SU-DHL-6 (cell line): ENCODE measurements around the gene NAT14.

Source experiments
- EZH2phosphoT487 ChIP-seq: fragments of 200-600 bp; sonication (generic), shearing (Covaris generic); conservative IDR thresholded peaks from 2 replicates; pipeline ENCODE4 v1.6.1; 2018; ENCODE audit warnings: mild to moderate bottlenecking, antibody characterized with exemption, low read length, moderate library complexity, mixed read lengths
- TF ChIP-seq, protein P1 (sequence below): fragments of 200-600 bp; sonication (generic); IDR thresholded peaks from one replicate; pipeline ENCODE4 v1.5.1; 2017; ENCODE audit warnings: antibody characterized with exemption, mild to moderate bottlenecking, low read length, moderate library complexity; ENCODE audit not compliant: insufficient read depth, poor library complexity, severe bottlenecking

DNA sequence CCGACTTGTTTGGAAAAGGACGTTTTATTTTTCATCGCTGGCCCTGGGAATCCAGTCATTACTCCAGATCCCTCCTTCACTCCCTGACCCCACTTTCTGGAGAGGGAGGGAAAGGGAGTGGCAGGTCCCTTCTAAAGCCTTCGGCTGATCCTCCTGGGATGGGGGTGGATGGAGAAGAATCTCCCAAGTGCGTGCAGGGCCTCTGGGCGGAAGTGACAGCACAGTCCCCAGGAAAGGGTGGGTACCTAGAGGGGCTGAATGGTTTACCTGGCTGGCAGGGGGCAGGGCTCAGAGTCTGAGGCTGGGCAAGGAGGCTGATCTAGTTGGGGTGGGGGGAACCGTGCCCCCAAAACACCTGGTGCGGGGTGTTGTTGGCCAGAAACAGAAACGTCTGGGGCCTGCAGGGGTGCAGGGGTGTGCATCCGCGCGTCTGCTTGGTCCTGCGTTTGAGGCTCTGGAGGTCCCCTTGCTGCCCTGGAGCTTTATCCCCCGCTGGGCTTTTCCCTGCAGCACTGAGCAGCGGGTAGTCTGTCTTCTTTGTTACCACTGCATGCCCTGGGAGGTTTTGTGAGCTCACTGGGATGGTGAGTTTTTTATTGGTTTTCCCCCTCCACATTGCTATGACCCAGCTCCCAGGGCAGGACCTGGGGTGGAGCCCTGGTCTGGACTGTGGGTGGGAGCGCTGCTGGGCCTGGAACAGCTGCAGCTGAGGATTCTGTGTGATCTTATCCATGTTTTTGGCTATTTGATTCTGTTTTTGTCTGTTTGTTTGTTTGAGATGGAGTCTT is 11.6 kb upstream of the NAT14 start:
- TF ChIP-seq, protein P1, sequence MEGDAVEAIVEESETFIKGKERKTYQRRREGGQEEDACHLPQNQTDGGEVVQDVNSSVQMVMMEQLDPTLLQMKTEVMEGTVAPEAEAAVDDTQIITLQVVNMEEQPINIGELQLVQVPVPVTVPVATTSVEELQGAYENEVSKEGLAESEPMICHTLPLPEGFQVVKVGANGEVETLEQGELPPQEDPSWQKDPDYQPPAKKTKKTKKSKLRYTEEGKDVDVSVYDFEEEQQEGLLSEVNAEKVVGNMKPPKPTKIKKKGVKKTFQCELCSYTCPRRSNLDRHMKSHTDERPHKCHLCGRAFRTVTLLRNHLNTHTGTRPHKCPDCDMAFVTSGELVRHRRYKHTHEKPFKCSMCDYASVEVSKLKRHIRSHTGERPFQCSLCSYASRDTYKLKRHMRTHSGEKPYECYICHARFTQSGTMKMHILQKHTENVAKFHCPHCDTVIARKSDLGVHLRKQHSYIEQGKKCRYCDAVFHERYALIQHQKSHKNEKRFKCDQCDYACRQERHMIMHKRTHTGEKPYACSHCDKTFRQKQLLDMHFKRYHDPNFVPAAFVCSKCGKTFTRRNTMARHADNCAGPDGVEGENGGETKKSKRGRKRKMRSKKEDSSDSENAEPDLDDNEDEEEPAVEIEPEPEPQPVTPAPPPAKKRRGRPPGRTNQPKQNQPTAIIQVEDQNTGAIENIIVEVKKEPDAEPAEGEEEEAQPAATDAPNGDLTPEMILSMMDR, result no peak
- no peak for TF ChIP-seq EZH2phosphoT487
